A673 (cell line): ENCODE data around the gene ENTREP1.

Experiments
- CTCF ChIP-seq: fragments of 300-800, 200-600 bp; sonication (generic); conservative IDR thresholded peaks from 2 replicates; pipeline ENCODE4 v1.5.1; 2017; ENCODE audit warnings: low read depth, mild to moderate bottlenecking, antibody characterized with exemption, low read length, moderate library complexity, mixed read lengths
- EZH2 ChIP-seq: fragments of 200-600 bp; sonication (generic); IDR thresholded peaks from 2 replicates; pipeline ENCODE4 v1.6.1; 2017; ENCODE audit warnings: borderline replicate concordance, low read depth, mild to moderate bottlenecking, mixed read lengths, antibody characterized with exemption, low read length; ENCODE audit not compliant: poor library complexity, severe bottlenecking

- no peak for TF ChIP-seq EZH2
- no peak for TF ChIP-seq CTCF
Observed at GRCh38 chr9:69377981-69378380, 53.0 kb downstream of the ENTREP1 start.
